Occipital lobe (tissue), 2 donors: Measurements from ENCODE around the gene PTPN14. TPM values are rescaled to one million over a fixed set of nuclear protein-coding genes. Genes with fewer than 3 reads are reported as not detected.
"Not testable (repeated sequence)": the region's sequence is repeated elsewhere in the genome, so short reads cannot be mapped to it uniquely, and the experiment has no call there.

Experiments used
- DNase-seq: peaks from one replicate; lab custom pipeline; 2025; lab: John Stamatoyannopoulos, UW
- total RNA-seq: library from RNA; depleted of rRNA; stranded (reverse); fragments of >200 nt; gene quantifications from one replicate; pipeline ENCODE4 v1.2.3, GENCODE V29; 2014

The PTPN14 gene
- total RNA-seq, 1 donor from 2014 or later: 2.7 TPM

GRCh38 chr1:214513394-214513793 lies 38.0 kb downstream of the PTPN14 start:
- no peak for DNase-seq

GRCh38 chr1:214511639-214511998 lies 39.8 kb downstream of the PTPN14 start:
- no peak for DNase-seq

GRCh38 chr1:214510914-214511638 lies 40.3 kb downstream of the PTPN14 start:
- no peak for DNase-seq

GRCh38 chr1:214510477-214510876 lies 40.9 kb downstream of the PTPN14 start:
- no peak for DNase-seq

GRCh38 chr1:214509622-214510021 lies 41.8 kb downstream of the PTPN14 start:
- not testable (repeated sequence) for DNase-seq

GRCh38 chr1:214506972-214507431 lies 44.4 kb downstream of the PTPN14 start:
- DNase-seq: no peak

- no peak for DNase-seq
These were observed 46.3 kb downstream of the PTPN14 start for GRCh38 chr1:214505134-214505533.

GRCh38 chr1:214504330-214504729 lies 47.1 kb downstream of the PTPN14 start:
- DNase-seq: no peak

- no peak for DNase-seq
These were observed 47.8 kb downstream of the PTPN14 start for GRCh38 chr1:214503553-214503952.

GRCh38 chr1:214500340-214501055 lies 50.9 kb downstream of the PTPN14 start:
- no peak for DNase-seq

GRCh38 chr1:214499732-214500131 lies 51.7 kb downstream of the PTPN14 start:
- no peak for DNase-seq

- DNase-seq: no peak
These were observed 53.4 kb downstream of the PTPN14 start for GRCh38 chr1:214498021-214498420.

GRCh38 chr1:214496126-214496525 lies 55.3 kb downstream of the PTPN14 start:
- DNase-seq: no peak

GRCh38 chr1:214494706-214495105 lies 56.7 kb downstream of the PTPN14 start:
- DNase-seq: no peak

GRCh38 chr1:214494179-214494578 lies 57.2 kb downstream of the PTPN14 start:
- not testable (repeated sequence) for DNase-seq

GRCh38 chr1:214493126-214493796 lies 58.1 kb downstream of the PTPN14 start:
- DNase-seq: no peak

- DNase-seq: no peak
These were observed 58.9 kb downstream of the PTPN14 start for GRCh38 chr1:214492401-214493075.

GRCh38 chr1:214491468-214492146 lies 59.8 kb downstream of the PTPN14 start:
- no peak for DNase-seq

GRCh38 chr1:214485151-214485550 lies 66.3 kb downstream of the PTPN14 start:
- DNase-seq: no peak

- not testable (repeated sequence) for DNase-seq
These were observed 68.2 kb downstream of the PTPN14 start for GRCh38 chr1:214483180-214483579.

- not testable (repeated sequence) for DNase-seq
These were observed 69.3 kb downstream of the PTPN14 start for GRCh38 chr1:214481983-214482634.
